GM21423 (cell line): ENCODE measurements around the gene SMIM28.
"Not testable (repeated sequence)": the region's sequence is repeated elsewhere in the genome, so short reads cannot be mapped to it uniquely, and the experiment has no call there.

Source experiments
- ATAC-seq: cut with Tn5 transposase; IDR thresholded peaks from one replicate; pipeline ENCODE4 v1.9.1; 2021; ENCODE audit warnings: mild to moderate bottlenecking, moderate library complexity; ENCODE audit not compliant: unreplicated experiment

SMIM28 gene

DNA sequence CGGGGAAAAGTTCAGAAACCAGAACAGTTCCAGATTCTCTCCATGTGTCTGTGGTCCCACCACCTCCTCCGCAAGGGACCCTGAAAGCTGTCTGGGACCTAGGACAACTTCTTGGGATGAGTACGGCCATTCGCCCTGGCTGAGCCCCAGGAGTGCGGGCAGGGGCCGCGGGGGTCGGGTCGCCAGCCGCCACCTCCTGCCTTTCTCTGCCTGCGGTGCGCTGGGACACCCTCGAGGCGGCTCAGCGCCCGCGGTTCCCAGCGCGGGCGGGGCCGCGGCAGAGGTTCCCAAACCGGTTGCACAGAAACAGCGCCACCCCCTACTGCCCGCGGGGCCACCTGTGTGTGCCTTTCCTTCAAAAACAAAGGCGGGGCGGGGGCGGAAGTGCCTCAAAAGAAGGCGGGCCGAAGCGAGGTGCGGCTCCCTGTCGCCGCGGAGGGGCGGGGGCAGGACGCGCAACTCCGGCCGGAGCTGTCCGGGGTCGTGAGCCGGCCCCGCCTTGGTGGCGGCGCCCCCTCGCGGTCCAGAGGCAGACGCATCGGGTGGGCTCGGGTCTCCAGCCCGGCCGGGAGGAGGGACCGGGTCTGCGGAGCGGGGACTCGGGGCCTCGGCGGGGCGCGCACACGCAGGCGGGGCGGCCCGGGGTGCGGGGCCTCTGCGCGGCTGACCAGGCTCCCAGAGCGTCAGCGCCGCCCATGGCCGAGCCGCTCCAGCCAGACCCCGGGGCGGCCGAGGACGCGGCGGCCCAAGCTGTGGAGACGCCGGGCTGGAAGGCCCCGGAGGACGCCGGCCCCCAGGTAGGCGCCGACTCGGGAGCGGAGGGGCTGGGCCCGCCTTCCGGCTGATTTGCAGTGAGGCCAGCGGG lies 26.3 kb downstream of the SMIM28 start, which contains the start of gene HEBP2:
HEBP2 (plus strand) TSS at position 423 of the 865 bp plus-strand sequence; CDS start at position 696, 273 bp downstream.
- ATAC-seq, result peak; percentile 94

GRCh38 chr6:138404666-138405337 lies 27.1 kb downstream of the SMIM28 start:
- no peak for ATAC-seq

DNA sequence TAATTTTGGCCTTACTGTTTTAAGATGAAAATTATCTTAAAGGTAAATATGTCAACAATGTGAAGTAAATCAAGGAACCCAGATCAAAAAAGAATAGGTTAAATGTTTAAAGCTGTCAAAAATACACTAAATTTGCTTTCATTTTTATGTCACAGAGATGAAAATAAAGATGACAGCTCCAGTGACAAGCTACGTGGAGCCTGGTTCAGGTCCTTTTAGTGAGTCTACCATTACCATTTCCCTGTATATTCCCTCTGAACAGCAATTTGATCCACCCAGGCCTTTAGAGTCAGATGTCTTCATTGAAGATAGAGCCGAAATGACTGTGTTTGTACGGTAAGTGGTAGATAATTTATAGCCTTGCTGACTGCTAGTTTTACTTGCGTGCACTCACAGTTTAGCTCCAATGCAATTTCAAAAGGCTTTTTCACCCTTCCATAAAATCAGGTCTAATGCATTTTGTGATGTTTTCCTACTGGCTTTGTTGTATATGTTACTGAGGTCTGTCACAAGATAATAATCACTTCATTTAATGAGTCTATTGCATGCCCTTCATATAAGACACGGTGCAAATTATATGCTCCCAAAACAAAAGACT lies 28.2 kb downstream of the SMIM28 start:
- ATAC-seq, result no peak

DNA sequence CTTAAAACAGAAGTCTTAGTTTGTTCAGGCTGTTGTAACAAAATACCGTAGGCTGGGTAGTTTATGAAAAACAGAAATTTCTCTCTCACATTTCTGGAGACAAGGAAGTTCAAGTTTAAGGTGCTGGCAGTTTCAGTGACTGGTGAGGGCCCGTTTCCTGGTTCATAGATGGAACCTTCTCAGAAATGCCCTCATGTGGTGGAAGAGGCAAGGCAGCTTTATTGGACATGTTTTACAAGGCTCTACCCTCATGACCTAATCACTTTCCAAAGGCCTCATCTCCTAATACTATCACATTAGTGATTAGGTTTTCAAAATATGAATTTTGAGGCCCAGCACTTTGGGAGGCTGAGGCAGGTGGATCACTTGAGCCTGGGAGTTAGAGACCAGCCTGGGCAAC lies 28.7 kb downstream of the SMIM28 start:
- no peak for ATAC-seq

DNA sequence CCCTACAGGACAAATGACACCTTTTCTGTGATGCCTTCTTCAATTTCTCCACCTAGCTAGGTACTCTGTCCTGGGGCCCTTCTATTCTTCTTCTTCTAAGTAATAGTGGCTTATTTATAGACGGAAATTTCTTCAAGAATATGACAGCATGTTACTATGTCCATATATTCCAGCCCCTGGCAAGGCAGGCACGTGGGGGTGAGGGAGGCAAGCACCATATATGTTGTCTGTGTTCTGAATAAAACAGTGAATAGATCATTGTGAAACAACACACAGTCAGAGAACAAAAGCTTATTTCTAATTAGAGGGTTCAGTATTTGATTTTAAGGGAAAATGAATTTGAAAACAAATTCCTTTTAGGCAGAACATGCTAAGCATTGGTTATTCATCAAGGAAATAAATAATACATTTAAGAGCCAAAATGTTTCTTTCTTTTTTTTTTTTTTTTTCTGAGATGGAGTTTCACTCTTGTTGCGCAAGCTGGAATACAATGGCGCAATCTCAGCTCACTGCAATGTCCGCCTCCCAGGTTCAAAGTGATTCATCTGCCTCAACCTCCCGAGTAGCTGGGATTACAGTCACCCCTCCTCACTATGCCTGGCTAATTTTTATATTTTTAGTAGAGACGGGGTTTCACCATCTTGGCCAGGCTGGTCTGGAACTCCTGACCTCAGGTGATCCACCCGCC lies 32.5 kb downstream of the SMIM28 start:
- no peak for ATAC-seq

DNA sequence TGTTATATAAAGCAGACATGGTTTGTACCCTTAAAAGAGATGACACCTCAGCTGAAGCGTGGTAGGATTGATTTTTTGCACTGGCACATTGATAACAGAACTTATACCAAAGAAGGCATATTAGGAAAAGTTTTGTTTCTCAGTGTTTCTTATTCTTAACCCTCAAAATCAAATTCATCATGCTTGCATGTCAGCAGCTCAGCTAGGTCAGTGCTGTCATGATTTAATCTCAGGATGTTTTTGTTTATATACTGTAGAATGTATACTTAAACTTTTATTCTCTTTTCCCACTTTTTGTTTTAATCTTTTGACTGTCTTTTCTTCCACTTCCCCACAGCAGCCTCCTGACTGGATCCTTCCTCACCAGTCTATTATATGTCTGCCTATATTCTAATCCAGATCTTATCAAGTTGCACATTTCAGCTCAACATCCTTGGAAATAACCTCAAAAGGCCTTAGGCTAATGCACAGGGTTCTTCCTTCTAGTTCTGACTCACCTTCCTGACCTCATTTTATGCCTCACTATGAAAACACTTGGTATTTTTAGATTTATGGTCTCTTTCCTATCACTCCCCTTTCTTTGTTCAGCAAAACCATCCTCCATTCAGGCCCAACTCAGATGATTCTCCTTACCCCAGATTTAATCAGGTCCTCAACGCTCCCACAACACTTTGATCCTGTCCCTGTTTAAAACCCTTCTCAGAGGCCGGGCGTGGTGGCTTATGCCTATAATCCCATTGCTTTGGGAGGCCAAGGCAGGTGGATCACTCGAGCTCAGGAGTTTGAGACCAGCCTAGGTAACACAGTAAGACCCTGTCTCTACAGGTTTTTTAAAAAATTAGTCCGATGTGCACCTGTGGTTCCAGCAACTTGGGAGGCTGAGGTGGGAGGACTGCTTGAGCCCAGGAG lies 33.5 kb downstream of the SMIM28 start:
- ATAC-seq, result no peak

DNA sequence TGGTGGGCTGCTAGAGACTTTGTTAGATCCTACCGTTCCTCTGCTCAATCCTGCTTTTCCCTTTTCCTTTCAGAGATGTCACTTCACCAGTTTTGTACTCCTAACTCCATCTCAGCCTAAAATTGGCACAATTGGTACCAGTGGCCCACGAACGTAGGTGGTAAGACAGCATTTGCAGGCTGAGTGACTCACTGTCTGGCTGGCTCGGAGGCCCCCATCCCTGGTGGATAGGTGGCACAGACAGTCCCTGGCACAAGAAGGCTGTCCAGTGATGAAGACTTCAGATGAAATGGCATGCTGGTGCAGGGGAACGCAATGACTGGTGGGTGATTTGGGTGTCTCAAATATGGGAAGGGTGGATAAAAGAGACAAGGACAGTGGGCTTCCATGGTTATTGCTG lies 37.4 kb downstream of the SMIM28 start:
- ATAC-seq, result no peak

- ATAC-seq, result no peak
Measured at GRCh38 chr6:138416206-138416605, 38.5 kb downstream of the SMIM28 start.

DNA sequence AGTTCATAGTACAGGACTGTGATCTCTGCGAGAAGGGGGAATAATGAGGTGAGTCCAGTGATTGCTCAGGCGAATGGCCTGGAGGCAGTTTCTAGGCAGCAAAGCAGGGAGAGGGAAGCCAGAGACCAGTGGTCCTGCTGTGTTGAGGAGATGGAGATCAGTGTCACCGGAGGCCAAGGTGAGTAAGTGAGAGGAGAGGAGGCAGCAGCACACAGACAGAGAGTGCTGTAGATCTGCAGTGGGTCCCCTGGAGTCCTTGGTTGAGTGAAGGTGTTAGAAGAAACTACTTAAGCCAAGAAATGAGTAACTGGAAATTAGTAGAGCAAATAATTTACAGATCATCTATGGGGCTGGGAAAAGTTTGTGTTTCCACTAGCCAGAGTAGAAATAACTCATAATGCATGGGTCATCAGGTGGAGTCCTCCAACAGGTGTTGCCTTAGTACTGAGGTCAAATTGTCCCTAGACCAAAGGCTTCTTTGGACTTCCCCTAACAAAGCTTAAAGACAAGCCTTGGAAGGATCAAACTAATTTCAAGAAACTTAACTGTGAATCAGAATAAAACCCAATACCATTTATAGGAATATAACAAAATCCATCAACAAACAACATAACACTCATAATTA lies 39.9 kb downstream of the SMIM28 start:
- no peak for ATAC-seq

DNA sequence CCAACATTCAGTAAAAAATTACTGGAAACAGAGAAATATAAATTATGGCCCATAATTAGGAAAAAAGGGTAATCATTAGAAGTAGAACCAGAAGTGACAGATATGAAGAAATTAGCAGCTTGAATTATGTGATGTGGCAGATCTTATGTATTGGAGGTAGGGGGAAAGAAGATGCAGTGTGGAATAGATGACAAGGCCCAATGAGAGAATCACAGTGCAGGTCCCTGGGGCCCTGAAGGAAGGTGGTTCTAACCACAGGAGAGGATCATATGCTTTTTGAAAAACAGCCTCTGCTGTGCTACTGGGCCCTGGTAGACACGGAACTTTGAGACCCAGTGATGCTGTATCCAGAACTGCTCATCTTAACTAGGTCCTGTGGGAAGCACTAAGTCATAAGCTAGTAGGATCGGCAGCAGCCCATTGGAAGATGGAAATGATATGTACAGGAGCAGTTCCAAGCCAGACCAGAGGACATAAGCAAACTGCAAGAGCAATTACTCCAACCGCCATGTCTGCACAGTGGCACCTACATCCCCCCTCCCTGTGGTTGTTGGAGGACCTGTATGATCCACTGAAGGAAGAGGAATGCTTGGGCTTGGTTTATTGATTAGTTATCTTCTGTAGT lies 40.5 kb downstream of the SMIM28 start:
- no peak for ATAC-seq

DNA sequence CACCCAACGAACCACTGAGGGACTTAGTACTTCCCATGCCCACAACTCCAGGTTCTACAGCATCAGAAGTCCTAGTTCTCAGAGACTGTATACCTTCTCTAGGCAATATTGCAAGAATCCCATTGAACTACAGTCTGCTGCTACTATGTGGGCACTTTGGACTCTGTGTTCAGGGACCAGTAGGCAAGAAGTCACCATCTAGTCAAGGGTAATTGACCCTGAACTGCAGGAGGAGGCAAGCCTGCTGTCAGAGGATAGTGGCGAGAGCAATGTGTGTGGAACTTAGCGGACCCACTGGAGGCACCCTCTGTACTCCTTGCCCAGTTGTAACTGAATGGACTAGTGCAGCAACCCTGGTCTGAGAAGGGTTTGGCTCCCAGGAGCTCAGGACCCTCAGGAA lies 42.1 kb downstream of the SMIM28 start:
- no peak for ATAC-seq

DNA sequence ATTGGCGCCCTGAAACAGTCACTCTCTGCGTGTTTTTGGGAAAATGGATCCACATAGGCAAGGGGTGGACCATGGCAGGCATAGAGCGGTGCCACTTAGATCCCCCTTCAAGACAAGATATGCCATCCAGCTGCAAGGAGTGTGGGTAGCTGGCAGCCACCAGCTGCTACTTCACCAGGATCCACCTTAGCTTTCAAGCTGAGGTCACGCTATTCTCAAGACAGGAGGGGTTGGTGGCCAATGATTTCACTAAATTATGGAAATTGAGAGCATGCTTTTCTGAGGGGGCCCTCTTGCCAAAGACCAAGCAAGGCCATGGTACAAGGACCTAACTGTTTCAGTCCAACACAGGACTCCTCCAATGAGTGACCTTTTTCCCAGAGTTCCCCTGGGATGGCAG lies 42.7 kb downstream of the SMIM28 start:
- no peak for ATAC-seq

DNA sequence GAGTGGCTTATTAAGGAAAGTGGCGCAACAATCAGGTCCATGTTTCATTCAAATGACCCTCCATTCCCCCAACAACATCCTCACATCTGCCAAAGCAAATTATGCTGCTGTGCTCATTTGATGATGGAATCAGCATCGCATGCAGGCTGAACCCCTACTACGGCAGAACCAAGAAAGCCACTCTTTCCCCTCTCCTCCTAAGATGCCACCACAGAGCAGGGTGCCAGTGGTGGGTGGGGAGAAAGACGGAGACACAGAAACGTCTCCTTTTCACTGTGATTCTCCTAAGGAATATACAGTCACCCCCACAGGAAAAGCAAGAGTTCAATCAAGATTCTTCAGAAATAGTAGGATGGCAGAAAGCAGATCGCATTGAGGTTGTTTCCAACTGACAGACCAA lies 43.4 kb downstream of the SMIM28 start:
- ATAC-seq, result no peak

DNA sequence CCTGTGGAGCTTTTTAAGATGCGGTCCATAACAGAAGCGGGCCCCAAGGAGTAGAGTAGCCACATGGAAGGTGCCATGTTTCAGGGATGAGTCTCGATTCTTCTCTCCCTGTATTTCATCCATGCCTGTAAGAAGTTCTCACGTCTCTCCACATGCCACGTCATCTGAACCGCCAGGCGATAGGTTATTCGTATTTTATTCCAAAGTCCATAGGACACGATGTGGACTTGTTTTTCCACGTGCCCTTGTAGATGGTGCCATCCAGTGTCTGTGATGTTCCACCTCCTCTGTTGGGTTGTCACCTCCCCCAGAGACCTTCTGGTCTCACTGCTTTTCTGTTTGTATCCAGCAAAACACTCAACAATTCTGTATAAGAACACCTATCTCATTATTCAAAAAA lies 43.9 kb downstream of the SMIM28 start:
- ATAC-seq, result no peak

DNA sequence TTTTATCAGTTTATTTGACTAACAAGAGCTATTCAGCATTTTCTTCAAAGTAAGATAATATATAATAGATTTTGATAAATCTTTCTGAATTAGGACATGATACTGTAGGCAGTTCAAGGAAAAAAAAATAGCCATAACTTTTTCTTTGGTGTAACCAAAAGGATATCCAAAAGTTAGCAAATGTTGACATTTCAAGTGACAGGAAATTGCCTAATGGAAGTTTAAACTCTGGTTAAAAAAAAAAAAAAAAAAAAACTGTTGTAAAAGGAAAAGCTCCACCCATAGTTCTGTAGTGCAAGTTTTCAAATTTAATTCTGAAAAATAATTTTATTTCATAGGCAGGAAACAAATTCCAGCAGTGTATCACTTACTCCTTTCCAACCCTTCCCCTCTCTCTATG lies 45.2 kb downstream of the SMIM28 start:
- ATAC-seq, result no peak

GRCh38 chr6:138424004-138424904 lies 46.5 kb downstream of the SMIM28 start:
- ATAC-seq, result no peak

- ATAC-seq, result not testable (repeated sequence)
Measured at GRCh38 chr6:138425256-138425655, 47.6 kb downstream of the SMIM28 start.

- no peak for ATAC-seq
Measured at GRCh38 chr6:138426500-138427123, 48.9 kb downstream of the SMIM28 start.
